Measurements from ENCODE around the gene NXF3. TPM values are rescaled to one million over a fixed set of nuclear protein-coding genes. Genes with fewer than 3 reads are reported as not detected.
"Not testable (repeated sequence)": the region's sequence is repeated elsewhere in the genome, so short reads cannot be mapped to it uniquely, and the experiment has no call there.

Gene NXF3
- total RNA-seq, 1 experiment from 2014 or later: 0.41 TPM

DNA sequence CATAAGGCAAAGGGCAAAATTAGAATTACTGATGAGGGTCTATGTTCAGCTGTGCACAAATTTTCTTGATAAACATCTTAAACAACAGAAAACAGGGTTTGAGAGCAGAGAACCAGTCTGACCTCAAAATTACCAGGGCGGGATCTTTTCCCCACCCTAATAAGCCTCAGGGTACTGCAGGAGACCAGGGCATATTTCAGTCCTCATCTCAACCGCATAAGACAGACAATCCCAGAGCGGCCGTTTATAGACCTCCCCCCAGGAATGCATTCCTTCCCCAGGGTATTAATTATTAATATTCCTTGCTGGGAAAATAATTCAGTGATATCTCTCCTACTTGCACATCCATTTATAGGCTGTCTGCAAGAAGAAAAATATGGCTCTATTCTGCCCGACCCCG is 16.6 kb upstream of the NXF3 start:
- H3K36me3 ChIP-seq (ENCODE audit: control insufficient read depth, insufficient read depth, low read length); H3K4me1 Mint-ChIP-seq (ENCODE audit: low read depth, unreplicated experiment); CTCF ChIA-PET; BruUV-seq (replicated peaks); H3K4me3 Mint-ChIP-seq (ENCODE audit: unreplicated experiment); H3K9me3 ChIP-seq; H3K4me3 ChIP-seq (ENCODE audit: low read depth, low read length); H3K36me3 Mint-ChIP-seq (ENCODE audit: insufficient read depth, unreplicated experiment); H3K27ac Mint-ChIP-seq (ENCODE audit: unreplicated experiment); POLR2A ChIA-PET; H3K4me1 ChIP-seq; H3K27me3 ChIP-seq (replicated peaks; ENCODE audit: control insufficient read depth, insufficient read depth, low read length); intact Hi-C loops (cut with micrococcal nuclease; ENCODE audit: unreplicated experiment); H3K9me3 Mint-ChIP-seq (ENCODE audit: unreplicated experiment); H3K27me3 Mint-ChIP-seq (ENCODE audit: insufficient read depth, unreplicated experiment); DNase-seq: not testable (repeated sequence)

GRCh38 chrX:103107836-103108235 is 14.9 kb upstream of the NXF3 start:
- no peak overlapping the region for H3K4me3 ChIP-seq (ENCODE audit: low read depth, low read length)
- POLR2A ChIA-PET: no interaction called here
- no peaks in the 10 kb centered on the region for H3K9me3 ChIP-seq
- H3K4me1 Mint-ChIP-seq (ENCODE audit: low read depth, unreplicated experiment): no peaks in the 10 kb centered on the region
- no TSS peak for BruUV-seq (replicated peaks)
- H3K36me3 ChIP-seq (ENCODE audit: control insufficient read depth, insufficient read depth, low read length): no peaks in the 10 kb centered on the region
- no peaks in the 10 kb centered on the region for H3K27me3 Mint-ChIP-seq (ENCODE audit: insufficient read depth, unreplicated experiment)
- H3K27me3 ChIP-seq (replicated peaks; ENCODE audit: control insufficient read depth, insufficient read depth, low read length): no peaks in the 10 kb centered on the region
- DNase-seq: no peak
- no peak for TF ChIP-seq CTCF (IDR thresholded peaks at IDR 0.05; ENCODE audit: insufficient read depth in 1 of 2, low read depth in 1 of 2, low read length in 1 of 2, severe bottlenecking in 1 of 2, unreplicated experiment in 1 of 2)
- no peaks in the 10 kb centered on the region for H3K4me1 ChIP-seq
- CTCF ChIA-PET: no interaction called here
- no peak overlapping the region for H3K27ac Mint-ChIP-seq (ENCODE audit: unreplicated experiment)
- intact Hi-C loops (cut with micrococcal nuclease; ENCODE audit: unreplicated experiment): no loop called here
- no peaks in the 10 kb centered on the region for H3K9me3 Mint-ChIP-seq (ENCODE audit: unreplicated experiment)
- no peaks in the 10 kb centered on the region for H3K36me3 Mint-ChIP-seq (ENCODE audit: insufficient read depth, unreplicated experiment)
- H3K4me3 Mint-ChIP-seq (ENCODE audit: unreplicated experiment): no peak overlapping the region

DNA sequence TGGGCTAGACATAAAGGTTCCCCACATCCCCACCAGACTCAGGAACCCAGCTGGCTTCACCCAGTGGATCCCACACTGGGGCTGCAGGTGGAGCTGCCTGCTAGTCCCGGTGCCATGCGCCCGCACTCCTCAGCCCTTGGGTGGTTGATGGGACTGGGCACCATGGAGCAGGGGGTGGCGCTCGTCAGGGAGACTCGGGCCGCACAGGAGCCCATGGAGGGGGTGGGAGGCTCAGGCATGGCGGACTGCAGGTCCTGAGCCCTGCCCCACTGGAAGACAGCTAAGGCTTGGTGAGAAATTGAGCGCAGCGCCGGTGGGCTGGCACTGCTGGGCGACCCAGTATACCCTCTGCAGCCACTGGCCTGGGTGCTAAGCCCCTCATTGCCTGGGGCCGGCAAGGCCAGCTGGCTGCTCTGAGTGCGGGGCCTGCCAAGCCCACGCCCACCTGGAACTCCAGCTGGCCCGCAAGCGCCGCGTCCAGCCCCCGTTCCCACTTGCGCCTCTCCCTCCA is 14.3 kb upstream of the NXF3 start:
- H3K4me1 ChIP-seq; H3K4me3 ChIP-seq (ENCODE audit: low read depth, low read length); BruUV-seq (replicated peaks); H3K4me1 Mint-ChIP-seq (ENCODE audit: low read depth, unreplicated experiment); H3K27me3 Mint-ChIP-seq (ENCODE audit: insufficient read depth, unreplicated experiment); H3K36me3 ChIP-seq (ENCODE audit: control insufficient read depth, insufficient read depth, low read length); POLR2A ChIA-PET; H3K4me3 Mint-ChIP-seq (ENCODE audit: unreplicated experiment); H3K36me3 Mint-ChIP-seq (ENCODE audit: insufficient read depth, unreplicated experiment); intact Hi-C loops (cut with micrococcal nuclease; ENCODE audit: unreplicated experiment); DNase-seq; H3K27ac Mint-ChIP-seq (ENCODE audit: unreplicated experiment); H3K9me3 Mint-ChIP-seq (ENCODE audit: unreplicated experiment); H3K9me3 ChIP-seq; CTCF ChIA-PET; H3K27me3 ChIP-seq (replicated peaks; ENCODE audit: control insufficient read depth, insufficient read depth, low read length): not testable (repeated sequence)

DNA sequence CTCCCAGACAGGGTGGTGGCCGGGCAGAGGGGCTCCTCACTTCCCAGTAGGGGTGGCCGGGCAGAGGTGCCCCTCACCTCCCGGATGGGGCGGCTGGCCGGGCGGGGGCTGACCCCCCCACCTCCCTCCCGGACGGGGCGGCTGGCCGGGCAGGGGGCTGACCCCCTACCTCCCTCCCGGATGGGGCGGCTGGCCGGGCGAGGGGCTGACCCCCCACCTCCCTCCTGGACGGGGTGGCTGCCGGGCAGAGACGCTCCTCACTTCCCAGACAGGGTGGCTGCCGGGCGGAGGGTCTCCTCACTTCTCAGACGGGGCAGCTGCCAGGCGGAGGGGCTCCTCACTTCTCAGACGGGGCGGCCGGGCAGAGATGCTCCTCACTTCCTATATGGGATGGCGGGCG is 11.4 kb upstream of the NXF3 start:
- POLR2A ChIA-PET; H3K9me3 Mint-ChIP-seq (ENCODE audit: unreplicated experiment); H3K9me3 ChIP-seq; H3K27me3 Mint-ChIP-seq (ENCODE audit: insufficient read depth, unreplicated experiment); H3K4me3 ChIP-seq (ENCODE audit: low read depth, low read length); BruUV-seq (replicated peaks); intact Hi-C loops (cut with micrococcal nuclease; ENCODE audit: unreplicated experiment); H3K4me3 Mint-ChIP-seq (ENCODE audit: unreplicated experiment); H3K4me1 Mint-ChIP-seq (ENCODE audit: low read depth, unreplicated experiment); CTCF ChIA-PET; H3K36me3 Mint-ChIP-seq (ENCODE audit: insufficient read depth, unreplicated experiment); H3K27me3 ChIP-seq (replicated peaks; ENCODE audit: control insufficient read depth, insufficient read depth, low read length); H3K36me3 ChIP-seq (ENCODE audit: control insufficient read depth, insufficient read depth, low read length); H3K27ac Mint-ChIP-seq (ENCODE audit: unreplicated experiment); DNase-seq: not testable (repeated sequence)
- 0 out of 2 replicates have a peak, but pooled peaks cover 13% of the 10 kb centered on the region for H3K4me1 ChIP-seq

- BruUV-seq (replicated peaks); H3K36me3 Mint-ChIP-seq (ENCODE audit: insufficient read depth, unreplicated experiment); H3K27me3 ChIP-seq (replicated peaks; ENCODE audit: control insufficient read depth, insufficient read depth, low read length); POLR2A ChIA-PET; DNase-seq; H3K4me3 ChIP-seq (ENCODE audit: low read depth, low read length); H3K36me3 ChIP-seq (ENCODE audit: control insufficient read depth, insufficient read depth, low read length); H3K4me3 Mint-ChIP-seq (ENCODE audit: unreplicated experiment); H3K4me1 Mint-ChIP-seq (ENCODE audit: low read depth, unreplicated experiment); H3K27me3 Mint-ChIP-seq (ENCODE audit: insufficient read depth, unreplicated experiment); intact Hi-C loops (cut with micrococcal nuclease; ENCODE audit: unreplicated experiment); H3K27ac Mint-ChIP-seq (ENCODE audit: unreplicated experiment); H3K9me3 ChIP-seq; H3K9me3 Mint-ChIP-seq (ENCODE audit: unreplicated experiment); CTCF ChIA-PET: not testable (repeated sequence)
- H3K4me1 ChIP-seq: 0 out of 2 replicates have a peak, but pooled peaks cover 13% of the 10 kb centered on the region
Measured at GRCh38 chrX:103103866-103104265, 10.9 kb upstream of the NXF3 start.

Measured in Caco-2 (cell line).